Measurements from ENCODE around the gene ARHGEF3. TPM values are rescaled to one million over a fixed set of nuclear protein-coding genes. Genes with fewer than 3 reads are reported as not detected.
A peak's percentile ranks its signal among the peaks of the same experiment; 100 is the strongest.

Gene ARHGEF3
- polyA plus RNA-seq, 1 donor from 2014 or later, result 39.1 TPM

DNA sequence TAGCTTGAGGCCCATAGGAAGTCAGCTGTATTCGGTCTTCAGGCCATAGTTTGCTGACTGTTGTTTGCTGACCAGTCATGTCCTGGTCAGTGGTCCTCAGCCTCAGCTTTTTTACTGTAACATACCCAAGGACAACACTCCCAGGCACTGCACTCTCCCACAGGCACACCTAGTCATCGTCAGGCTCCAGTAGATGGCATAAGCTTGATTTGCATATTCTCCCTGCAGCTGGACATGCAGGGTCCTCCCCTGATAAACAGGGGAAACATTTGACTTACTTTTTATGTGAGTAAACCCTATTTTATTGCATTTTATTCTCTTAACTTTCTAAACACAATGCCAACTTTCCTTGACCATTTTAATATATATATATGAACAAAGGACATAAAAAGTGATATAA lies 22.9 kb downstream of the ARHGEF3 start:
- H3K27me3 Mint-ChIP-seq, result no peaks in the 10 kb centered on the region
- H3K27ac Mint-ChIP-seq, result no peak overlapping the region
- H3K4me3 Mint-ChIP-seq, result peak overlapping the region in 2 of 4 donors; percentile 9 to 34
- H3K9me3 Mint-ChIP-seq, result no peaks in the 10 kb centered on the region
- H3K36me3 Mint-ChIP-seq, result no peaks in the 10 kb centered on the region
- peaks cover 43 to 51% (median 47%) of the 10 kb centered on the region in 3 donors for H3K4me1 Mint-ChIP-seq

DNA sequence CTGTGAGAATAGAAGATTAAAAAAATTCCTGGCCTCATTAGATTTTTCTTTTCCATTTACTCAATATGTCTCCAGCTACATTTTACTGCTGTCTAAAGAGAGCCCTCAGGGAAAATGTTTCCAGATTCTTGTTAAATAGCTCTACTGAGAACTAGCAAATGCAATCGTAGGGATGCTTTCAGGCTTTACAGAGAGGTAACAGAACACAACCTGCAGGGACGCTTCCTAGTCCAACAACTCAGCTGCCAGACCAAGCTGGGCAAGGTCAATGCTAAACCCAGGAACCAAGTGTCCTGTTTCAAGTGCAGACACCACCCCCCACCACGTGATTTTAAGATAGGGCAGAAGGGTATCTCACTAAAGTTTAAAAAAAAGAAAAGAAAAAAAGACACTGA lies 25.2 kb downstream of the ARHGEF3 start:
- Mint-ChIP-seq H3K36me3 (peaks cover 6% of the 10 kb centered on the region), H3K9me3 (no peaks in the 10 kb centered on the region), H3K27me3 (no peaks in the 10 kb centered on the region), H3K4me1 (peaks cover 28 to 35% (median 34%) of the 10 kb centered on the region in 3 donors), H3K4me3 (peak overlapping the region in 1 of 4 donors; percentile 9), H3K27ac (no peak overlapping the region)

DNA sequence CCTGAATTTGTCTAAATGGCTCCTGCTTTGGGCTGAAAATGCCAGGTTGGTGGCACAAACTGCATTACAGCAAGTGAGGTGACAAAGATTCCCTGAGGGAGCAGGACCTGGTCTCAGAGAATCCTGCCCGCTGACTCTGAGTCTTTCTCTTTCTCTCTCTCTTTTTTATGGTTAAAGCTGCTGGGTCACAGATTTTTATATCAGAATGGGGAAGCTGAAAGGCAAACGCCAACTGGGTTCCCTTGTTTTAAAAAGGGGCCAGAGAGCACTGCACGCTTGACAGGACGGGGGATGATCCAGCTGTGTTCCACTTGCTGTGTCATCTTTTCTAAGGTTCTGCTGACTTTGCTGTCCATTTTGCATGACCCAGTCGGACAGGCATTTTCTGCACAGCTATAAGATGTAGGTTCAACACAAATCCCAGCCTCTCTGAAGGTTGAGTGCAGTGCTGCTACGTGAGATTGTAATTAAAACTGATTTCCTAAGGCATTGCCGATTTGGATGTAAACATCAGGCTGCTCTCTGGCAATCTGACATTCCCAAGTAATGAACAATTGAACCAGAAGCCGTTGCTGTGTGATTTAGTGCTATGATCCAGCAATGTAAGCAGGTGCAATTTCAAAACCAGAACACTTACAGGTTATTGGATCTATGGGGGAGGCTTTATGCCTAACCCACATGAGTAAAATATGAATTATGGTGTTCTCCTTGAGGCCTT lies 25.8 kb downstream of the ARHGEF3 start:
- Mint-ChIP-seq H3K9me3 (no peaks in the 10 kb centered on the region), H3K27ac (no peak overlapping the region), H3K4me3 (no peak overlapping the region), H3K27me3 (no peaks in the 10 kb centered on the region), H3K36me3 (peaks cover 6% of the 10 kb centered on the region), H3K4me1 (peaks cover 28 to 39% (median 35%) of the 10 kb centered on the region in 3 donors)

DNA sequence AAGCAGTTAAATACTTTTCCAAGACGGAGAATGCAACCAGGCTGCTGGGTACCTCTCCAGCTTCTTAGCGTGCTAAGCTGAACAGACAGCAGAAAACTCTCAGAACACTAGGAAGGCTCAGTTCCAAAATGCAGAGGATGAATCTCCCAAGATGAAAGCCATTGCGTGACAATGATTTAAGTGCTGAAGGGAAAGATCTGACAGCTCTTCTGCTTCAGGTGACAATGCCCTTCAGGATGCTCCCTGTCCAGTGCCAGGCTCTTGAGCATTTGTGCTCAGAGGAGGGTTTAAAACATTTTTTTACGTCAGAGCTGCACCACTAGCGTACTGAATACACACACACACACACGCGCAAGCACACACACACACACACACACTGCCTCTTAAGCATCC lies 26.3 kb downstream of the ARHGEF3 start:
- H3K36me3 Mint-ChIP-seq, result peaks cover 10% of the 10 kb centered on the region
- peaks cover 26 to 34% (median 30%) of the 10 kb centered on the region in 3 donors for H3K4me1 Mint-ChIP-seq
- no peak overlapping the region for H3K4me3 Mint-ChIP-seq
- H3K27me3 Mint-ChIP-seq, result no peaks in the 10 kb centered on the region
- no peak overlapping the region for H3K27ac Mint-ChIP-seq
- no peaks in the 10 kb centered on the region for H3K9me3 Mint-ChIP-seq

DNA sequence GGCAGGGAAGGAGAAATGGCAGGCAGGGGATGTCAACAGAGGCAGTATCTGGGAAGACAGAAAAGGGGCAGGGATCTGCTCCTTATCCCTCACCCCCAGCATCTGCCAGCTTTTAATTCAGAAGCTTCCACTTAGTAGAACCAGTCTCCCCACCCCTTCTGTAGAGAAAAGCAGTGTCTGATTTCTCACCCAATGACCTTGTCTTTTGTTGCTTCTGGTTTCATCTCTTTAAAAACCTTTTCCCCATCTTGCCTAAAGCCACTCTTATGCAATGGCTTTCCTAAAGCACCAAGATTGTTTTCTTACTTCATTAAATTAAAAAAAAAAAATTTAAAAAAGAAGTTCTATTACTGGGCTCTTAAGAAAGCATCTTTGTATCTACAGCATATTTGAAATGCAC lies 27.8 kb downstream of the ARHGEF3 start:
- Mint-ChIP-seq H3K27ac (no peak overlapping the region), H3K4me1 (peaks cover 18 to 26% (median 24%) of the 10 kb centered on the region in 3 donors), H3K36me3 (peaks cover 10% of the 10 kb centered on the region), H3K4me3 (no peak overlapping the region), H3K9me3 (no peaks in the 10 kb centered on the region), H3K27me3 (no peaks in the 10 kb centered on the region)

DNA sequence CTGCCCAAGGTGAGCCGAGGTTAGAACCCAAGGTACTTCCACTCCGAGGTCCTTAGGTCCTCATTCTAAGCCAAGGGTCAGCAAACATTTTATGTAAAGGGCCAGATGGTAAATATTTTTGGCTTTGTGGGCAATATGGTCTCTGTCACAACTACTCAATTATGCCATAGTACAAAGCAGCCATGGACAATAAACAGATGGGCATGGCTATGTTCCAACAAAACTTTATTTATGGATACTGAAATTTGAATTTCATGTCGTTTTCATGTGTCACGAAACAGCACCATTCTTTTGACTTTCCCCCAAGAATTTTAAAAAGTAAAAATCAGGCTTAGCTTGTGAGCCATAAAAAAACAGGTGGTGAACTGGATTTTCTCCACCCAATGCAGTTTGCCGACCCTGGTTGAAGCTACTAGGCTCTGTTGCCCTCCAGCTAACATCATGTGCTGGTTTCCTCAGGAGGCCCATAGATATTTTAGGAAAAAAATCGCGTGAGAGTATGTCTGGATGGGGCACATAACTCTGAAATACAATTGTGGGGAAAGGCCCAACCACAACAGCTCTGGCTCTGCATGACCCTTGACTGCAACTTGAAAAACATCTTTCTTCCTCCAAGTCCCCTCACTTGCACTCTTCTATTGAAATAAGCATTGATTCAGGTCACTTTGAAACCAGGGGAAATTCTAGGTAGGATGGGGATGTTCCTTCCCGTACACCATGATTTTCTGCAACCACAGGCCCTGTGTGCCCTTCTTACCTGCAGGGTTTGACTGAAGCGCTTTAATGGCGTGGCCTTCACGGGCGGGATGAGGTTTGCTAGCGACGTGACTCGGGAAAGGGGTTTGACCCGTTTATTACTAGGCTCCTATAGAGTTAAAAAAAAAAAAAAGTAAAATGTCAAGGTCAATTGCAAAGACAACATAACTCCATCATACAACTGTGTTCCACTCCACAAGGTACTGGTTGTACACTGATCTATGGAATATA lies 28.5 kb downstream of the ARHGEF3 start:
- Mint-ChIP-seq H3K4me3 (no peak overlapping the region), H3K27ac (peak overlapping the region in 1 of 3 donors; percentile 67), H3K9me3 (no peaks in the 10 kb centered on the region), H3K27me3 (no peaks in the 10 kb centered on the region), H3K4me1 (peaks cover 14 to 22% (median 21%) of the 10 kb centered on the region in 3 donors), H3K36me3 (peaks cover 12% of the 10 kb centered on the region)

DNA sequence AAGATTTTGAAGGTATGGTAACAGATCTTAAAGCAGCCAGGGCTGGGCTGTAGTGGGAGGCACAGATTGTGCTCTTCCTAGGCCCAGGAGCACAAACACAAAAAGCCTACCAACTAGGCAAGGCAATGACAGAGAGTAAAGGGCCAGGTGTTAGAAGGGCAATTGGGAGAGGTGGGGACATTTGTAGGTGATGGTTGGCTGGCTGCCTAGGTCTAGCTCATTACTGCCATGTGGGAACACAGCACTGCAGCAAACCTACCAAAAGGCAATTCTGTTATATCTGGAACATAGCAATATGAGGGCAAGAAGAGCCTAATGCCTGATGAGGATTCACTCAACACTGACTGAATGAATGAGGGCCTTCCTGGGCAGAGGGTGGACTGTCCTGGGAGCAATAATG lies 30.4 kb downstream of the ARHGEF3 start:
- no peaks in the 10 kb centered on the region for H3K9me3 Mint-ChIP-seq
- peaks cover 12% of the 10 kb centered on the region for H3K36me3 Mint-ChIP-seq
- H3K4me3 Mint-ChIP-seq, result no peak overlapping the region
- H3K27ac Mint-ChIP-seq, result peak overlapping the region in 2 of 3 donors; percentile 31 to 32
- peaks cover 5 to 13% (median 11%) of the 10 kb centered on the region in 3 donors for H3K4me1 Mint-ChIP-seq
- H3K27me3 Mint-ChIP-seq, result no peaks in the 10 kb centered on the region

DNA sequence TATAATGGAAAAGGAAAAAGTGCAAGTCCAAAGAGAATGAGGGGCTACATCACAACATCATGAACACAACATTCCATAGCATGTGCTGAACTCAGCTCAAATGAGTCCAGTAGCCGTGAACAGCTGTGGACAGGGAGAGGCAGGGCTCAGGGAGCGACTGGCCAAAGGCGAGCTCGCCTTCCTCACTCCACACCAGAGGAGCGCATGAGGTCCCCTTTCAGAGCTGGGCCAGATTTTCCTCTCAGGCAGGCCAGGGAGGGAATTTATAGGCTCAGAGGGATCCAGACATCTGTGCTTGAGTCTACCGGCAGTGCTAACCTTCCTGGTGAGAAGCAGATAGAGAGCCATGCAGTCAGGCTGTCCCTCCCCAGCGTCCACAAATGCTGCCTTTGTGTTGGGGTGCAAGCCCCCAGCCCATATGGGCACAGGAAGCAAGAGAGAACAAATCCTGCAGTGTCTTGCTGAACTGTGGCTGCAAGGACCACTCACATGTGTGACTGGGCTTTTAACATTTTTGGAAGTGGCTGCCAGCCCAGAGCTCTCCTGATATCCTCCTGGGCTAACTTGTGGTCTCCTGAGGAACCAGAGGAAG lies 32.5 kb downstream of the ARHGEF3 start:
- H3K4me1 Mint-ChIP-seq, result peaks cover 0 to 10% (median 4%) of the 10 kb centered on the region in 3 donors
- no peak overlapping the region for H3K27ac Mint-ChIP-seq
- H3K4me3 Mint-ChIP-seq, result peak overlapping the region in 1 of 4 donors; percentile 28

DNA sequence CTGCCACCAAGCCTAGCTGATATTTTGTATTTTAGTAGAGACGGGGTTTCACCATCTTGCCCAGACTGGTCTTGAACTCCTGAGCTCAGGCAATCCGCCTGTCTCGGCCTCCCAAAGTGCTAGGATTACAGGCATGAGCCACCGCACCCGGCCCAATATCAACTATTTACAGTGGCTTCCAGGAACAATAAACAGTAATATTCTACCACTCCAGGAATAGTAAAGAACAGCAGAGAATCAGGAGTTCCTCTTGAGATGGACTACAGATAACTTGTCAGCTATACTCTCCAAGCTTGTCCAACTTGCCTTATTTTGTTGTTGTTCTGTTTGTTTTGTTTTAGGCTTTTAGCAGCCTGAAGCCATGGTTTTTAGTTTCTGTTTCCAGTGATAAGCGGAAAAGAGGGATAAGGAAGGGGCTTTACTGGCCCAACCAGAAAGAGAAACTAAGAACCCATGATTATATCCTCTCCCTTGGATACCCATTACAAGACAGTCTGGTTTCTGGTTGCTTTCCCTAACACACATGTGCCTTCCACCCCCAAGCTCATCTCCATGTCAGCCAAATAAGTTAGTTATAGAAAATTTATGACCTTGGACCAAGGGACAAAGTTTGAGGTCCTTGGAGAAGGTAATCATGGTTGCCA lies 36.7 kb downstream of the ARHGEF3 start:
- peaks cover 6% of the 10 kb centered on the region for H3K36me3 Mint-ChIP-seq
- no peaks in the 10 kb centered on the region for H3K9me3 Mint-ChIP-seq
- peak overlapping the region in 1 of 3 donors; percentile 43 for H3K27ac Mint-ChIP-seq
- H3K4me1 Mint-ChIP-seq, result peaks cover under 1 to 9% (median 9%) of the 10 kb centered on the region in 3 donors
- H3K4me3 Mint-ChIP-seq, result no peak overlapping the region
- no peaks in the 10 kb centered on the region for H3K27me3 Mint-ChIP-seq

More for the DNA sequence above, 32.5 kb downstream of the ARHGEF3 start:
- no peaks in the 10 kb centered on the region for H3K27me3 Mint-ChIP-seq
- H3K36me3 Mint-ChIP-seq, result peaks cover 16% of the 10 kb centered on the region
- H3K9me3 Mint-ChIP-seq, result no peaks in the 10 kb centered on the region

DNA sequence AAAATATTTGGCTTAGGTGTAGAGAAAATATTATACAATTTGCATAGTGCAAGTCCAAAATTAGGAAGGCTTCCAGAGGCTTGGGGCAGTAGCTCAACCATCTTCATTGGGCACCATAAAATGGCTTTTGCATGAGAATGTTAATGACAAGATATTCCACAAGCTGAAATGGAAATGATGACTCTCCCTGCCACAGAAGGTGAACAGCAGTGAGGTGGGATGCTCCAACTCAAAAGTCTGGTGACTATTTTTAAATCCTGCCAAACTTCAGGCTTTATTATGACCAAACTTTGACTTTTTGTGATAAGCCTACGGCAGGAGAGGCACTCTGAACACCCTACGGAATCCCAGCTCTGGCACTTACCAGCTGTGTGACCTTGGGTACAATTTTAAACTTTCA lies 37.6 kb downstream of the ARHGEF3 start:
- Mint-ChIP-seq H3K27ac (no peak overlapping the region), H3K27me3 (peaks cover 3% of the 10 kb centered on the region), H3K4me1 (peaks cover 9 to 17% (median 16%) of the 10 kb centered on the region in 3 donors), H3K36me3 (peaks cover 6% of the 10 kb centered on the region), H3K4me3 (no peak overlapping the region), H3K9me3 (no peaks in the 10 kb centered on the region)

DNA sequence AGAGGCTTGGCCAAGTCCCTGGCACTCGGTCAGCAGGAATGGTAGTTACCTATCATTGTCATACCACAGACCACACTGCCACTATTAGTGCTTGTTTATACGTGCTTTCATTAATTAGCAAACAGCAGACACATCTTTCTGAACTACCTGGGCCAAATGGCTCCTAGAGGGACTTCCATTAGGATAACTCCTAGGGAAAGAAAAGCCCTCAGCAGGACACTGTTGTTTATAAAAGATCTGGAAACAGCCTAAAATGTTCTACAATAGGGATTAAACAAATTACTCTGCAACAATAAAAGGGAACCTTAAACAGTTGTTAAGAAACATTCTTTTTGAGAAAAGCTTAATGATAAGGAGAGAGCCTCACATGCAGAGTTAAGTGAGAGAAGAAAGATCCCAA lies 38.5 kb downstream of the ARHGEF3 start:
- H3K27ac Mint-ChIP-seq, result peak overlapping the region in 1 of 3 donors; percentile 16
- peaks cover 15 to 22% (median 19%) of the 10 kb centered on the region in 3 donors for H3K4me1 Mint-ChIP-seq
- H3K9me3 Mint-ChIP-seq, result no peaks in the 10 kb centered on the region
- peaks cover 4% of the 10 kb centered on the region for H3K36me3 Mint-ChIP-seq
- peaks cover 3% of the 10 kb centered on the region for H3K27me3 Mint-ChIP-seq
- no peak overlapping the region for H3K4me3 Mint-ChIP-seq

DNA sequence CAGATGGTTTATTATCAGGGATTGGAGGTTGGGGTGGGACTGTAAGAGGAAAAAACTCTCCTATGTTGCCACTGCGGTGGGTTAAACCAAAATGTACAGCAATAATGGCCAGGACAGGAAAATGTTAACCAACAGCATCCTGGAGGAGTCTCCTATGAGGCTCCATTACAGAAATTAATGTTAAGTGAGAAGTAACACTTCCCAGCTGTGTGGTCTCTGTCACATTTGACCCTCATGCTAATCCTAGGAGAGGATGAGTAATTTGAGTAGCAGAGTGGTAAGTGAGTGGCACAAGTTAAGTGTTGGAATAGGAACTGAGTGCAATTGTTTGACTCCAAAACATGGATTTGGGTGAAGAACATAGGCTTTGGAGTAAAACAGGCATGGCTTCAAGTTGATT lies 39.0 kb downstream of the ARHGEF3 start:
- peaks cover 4% of the 10 kb centered on the region for H3K36me3 Mint-ChIP-seq
- peaks cover 15 to 22% (median 19%) of the 10 kb centered on the region in 3 donors for H3K4me1 Mint-ChIP-seq
- H3K27ac Mint-ChIP-seq, result no peak overlapping the region
- H3K27me3 Mint-ChIP-seq, result peaks cover 3% of the 10 kb centered on the region
- no peak overlapping the region for H3K4me3 Mint-ChIP-seq
- H3K9me3 Mint-ChIP-seq, result no peaks in the 10 kb centered on the region

DNA sequence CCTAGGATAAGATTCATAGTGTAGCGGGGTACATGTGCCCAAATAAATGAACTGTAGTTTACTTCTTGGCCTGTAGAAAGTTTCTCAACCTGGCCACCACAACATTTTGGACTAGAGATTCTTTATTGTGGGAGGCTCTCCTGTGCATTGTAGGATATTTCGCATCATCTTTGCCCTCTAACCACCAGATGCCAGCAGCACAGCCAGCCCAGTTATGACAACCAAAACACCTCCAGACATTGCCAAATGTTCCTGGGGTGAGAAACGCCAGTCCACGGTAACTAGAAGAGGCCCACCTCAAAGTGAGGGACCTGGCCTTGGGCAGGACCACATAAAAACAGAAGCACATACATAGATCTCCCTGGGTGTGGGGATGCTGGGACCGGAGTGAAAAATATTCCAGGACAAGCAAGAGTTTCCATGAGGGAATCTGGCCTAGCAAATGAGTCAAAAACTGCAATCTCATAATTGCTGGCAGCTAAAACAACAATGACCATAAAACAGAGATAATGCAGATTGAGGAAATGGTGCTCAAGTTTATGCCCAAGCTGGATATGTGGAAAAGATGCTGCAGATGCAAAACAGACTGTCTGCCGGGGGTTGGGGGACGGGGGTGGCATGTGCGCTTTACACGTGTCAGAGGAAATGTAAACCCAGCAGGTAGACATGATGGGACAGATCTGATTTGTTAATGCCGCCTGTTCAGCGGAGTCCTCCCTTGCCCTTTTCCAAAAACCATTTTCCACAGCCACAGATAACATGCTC lies 39.7 kb downstream of the ARHGEF3 start:
- Mint-ChIP-seq H3K4me1 (peaks cover 15 to 24% (median 21%) of the 10 kb centered on the region in 3 donors), H3K36me3 (peaks cover 4% of the 10 kb centered on the region)

DNA sequence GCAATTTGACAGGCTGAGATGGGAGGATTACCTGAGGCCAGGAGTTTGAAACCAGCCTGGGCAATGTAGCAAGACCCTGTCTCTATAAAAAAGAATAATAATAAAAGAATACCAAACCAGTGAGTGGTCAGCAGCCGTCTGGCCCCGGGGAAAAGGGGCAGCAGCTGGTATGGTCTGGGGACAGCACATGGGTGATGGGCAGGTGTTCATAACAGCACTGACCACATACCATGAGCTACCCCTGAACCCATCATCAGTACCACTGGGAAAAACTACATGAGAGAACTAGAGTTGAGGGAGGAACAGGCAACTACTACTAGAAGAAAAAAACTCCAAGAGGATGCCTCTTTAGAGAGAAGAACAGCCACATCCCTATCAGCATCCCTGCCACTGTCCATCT lies 40.7 kb downstream of the ARHGEF3 start:
- peaks cover 5% of the 10 kb centered on the region for H3K36me3 Mint-ChIP-seq

More for the DNA sequence above, 39.7 kb downstream of the ARHGEF3 start:
- H3K4me3 Mint-ChIP-seq, result no peak overlapping the region
- H3K27me3 Mint-ChIP-seq, result peaks cover 3% of the 10 kb centered on the region
- no peak overlapping the region for H3K27ac Mint-ChIP-seq
- H3K9me3 Mint-ChIP-seq, result no peaks in the 10 kb centered on the region

More for the DNA sequence above, 40.7 kb downstream of the ARHGEF3 start:
- Mint-ChIP-seq H3K4me1 (peaks cover 24 to 31% (median 26%) of the 10 kb centered on the region in 3 donors), H3K27me3 (peaks cover 3% of the 10 kb centered on the region), H3K27ac (no peak overlapping the region), H3K4me3 (no peak overlapping the region), H3K9me3 (no peaks in the 10 kb centered on the region)
